Measurements from ENCODE around the gene SORCS2. TPM values are rescaled to one million over a fixed set of nuclear protein-coding genes. Genes with fewer than 3 reads are reported as not detected.
A peak's percentile ranks its signal among the peaks of the same experiment; 100 is the strongest.

Gene SORCS2
- total RNA-seq, 1 experiment from 2014 or later: 4.1 TPM

DNA sequence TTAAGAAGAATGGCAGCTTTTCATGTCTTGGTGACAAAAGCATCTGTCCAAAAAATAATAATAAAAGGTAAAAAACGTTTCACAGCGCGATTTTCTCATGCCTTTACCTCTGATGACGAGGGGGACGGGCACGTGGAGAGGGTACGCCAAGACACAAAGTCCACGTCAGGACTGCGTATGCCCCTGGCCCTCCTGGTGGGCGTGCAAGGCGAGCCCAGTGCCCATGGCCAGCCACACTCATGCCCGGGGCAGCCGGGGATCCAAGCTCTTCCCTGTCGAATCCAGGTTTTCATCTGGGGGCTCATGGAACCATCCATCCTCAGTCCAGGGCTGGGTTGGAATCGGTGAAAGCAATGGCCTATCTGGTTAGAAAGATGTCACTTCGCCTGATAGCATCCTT lies 570.8 kb downstream of the SORCS2 start:
- H3K79me2 ChIP-seq (ENCODE audit: low read length): no peaks in the 10 kb centered on the region
- no peaks in the 10 kb centered on the region for H3K9me3 ChIP-seq (ENCODE audit: low read length)
- H3K9ac ChIP-seq (ENCODE audit: low read length): no peak overlapping the region
- no peak for TF ChIP-seq EZH2 (IDR thresholded peaks at IDR 0.05; ENCODE audit: low read length, unreplicated experiment)
- TF ChIP-seq, protein P1, sequence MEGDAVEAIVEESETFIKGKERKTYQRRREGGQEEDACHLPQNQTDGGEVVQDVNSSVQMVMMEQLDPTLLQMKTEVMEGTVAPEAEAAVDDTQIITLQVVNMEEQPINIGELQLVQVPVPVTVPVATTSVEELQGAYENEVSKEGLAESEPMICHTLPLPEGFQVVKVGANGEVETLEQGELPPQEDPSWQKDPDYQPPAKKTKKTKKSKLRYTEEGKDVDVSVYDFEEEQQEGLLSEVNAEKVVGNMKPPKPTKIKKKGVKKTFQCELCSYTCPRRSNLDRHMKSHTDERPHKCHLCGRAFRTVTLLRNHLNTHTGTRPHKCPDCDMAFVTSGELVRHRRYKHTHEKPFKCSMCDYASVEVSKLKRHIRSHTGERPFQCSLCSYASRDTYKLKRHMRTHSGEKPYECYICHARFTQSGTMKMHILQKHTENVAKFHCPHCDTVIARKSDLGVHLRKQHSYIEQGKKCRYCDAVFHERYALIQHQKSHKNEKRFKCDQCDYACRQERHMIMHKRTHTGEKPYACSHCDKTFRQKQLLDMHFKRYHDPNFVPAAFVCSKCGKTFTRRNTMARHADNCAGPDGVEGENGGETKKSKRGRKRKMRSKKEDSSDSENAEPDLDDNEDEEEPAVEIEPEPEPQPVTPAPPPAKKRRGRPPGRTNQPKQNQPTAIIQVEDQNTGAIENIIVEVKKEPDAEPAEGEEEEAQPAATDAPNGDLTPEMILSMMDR (conservative IDR thresholded peaks at IDR 0.05; ENCODE audit: low read depth, low read length): no peak
- no peak for TF ChIP-seq EZH2phosphoT487 (IDR thresholded peaks at IDR 0.05; ENCODE audit: borderline replicate concordance, low read length)
- H3K36me3 ChIP-seq (ENCODE audit: low read depth, low read length): peaks cover 26% of the 10 kb centered on the region; the same call in 1 of the 2 replicates
- ATAC-seq: no peak
- no peak for DNase-seq
- ChIA-PET POLR2A (ENCODE audit: unreplicated experiment) (no interaction called here), CTCF (no interaction called here)
- H3K27ac ChIP-seq (ENCODE audit: low read length): no peak overlapping the region
- H3K4me2 ChIP-seq (ENCODE audit: low read length): no peak overlapping the region
- H2AFZ ChIP-seq (ENCODE audit: low read length): no peak overlapping the region
- no peaks in the 10 kb centered on the region for H3F3A ChIP-seq (ENCODE audit: low read length, unreplicated experiment)
- H3K4me3 ChIP-seq (ENCODE audit: low read length): no peak overlapping the region
- intact Hi-C loops (cut with micrococcal nuclease): no loop called here
- no TSS peak for BruUV-seq (replicated peaks)
- H3K27me3 ChIP-seq (ENCODE audit: low read length): no peaks in the 10 kb centered on the region
- H4K20me1 ChIP-seq (ENCODE audit: low read length): no peaks in the 10 kb centered on the region
- H3K9me2 ChIP-seq (replicated peaks; ENCODE audit: low read length): no peaks in the 10 kb centered on the region
- no peaks in the 10 kb centered on the region for H3K4me1 ChIP-seq (ENCODE audit: insufficient read depth, low read length)

- no peak overlapping the region for H3K9ac ChIP-seq (ENCODE audit: low read length)
- H4K20me1 ChIP-seq (ENCODE audit: low read length): no peaks in the 10 kb centered on the region
- ATAC-seq (peak; percentile 45; the same call in 1 of the 2 replicates), DNase-seq (no peak)
- no TSS peak for BruUV-seq (replicated peaks)
- POLR2A ChIA-PET (ENCODE audit: unreplicated experiment): no interaction called here
- H3K36me3 ChIP-seq (ENCODE audit: low read depth, low read length): peaks cover 26% of the 10 kb centered on the region; the same call in 1 of the 2 replicates
- no peaks in the 10 kb centered on the region for H3K79me2 ChIP-seq (ENCODE audit: low read length)
- no peaks in the 10 kb centered on the region for H3K9me2 ChIP-seq (replicated peaks; ENCODE audit: low read length)
- no peak overlapping the region for H2AFZ ChIP-seq (ENCODE audit: low read length)
- H3K27ac ChIP-seq (ENCODE audit: low read length): no peak overlapping the region
- no peaks in the 10 kb centered on the region for H3K4me1 ChIP-seq (ENCODE audit: insufficient read depth, low read length)
- no peaks in the 10 kb centered on the region for H3K9me3 ChIP-seq (ENCODE audit: low read length)
- no peaks in the 10 kb centered on the region for H3K27me3 ChIP-seq (ENCODE audit: low read length)
- H3K4me3 ChIP-seq (ENCODE audit: low read length): no peak overlapping the region
- CTCF ChIA-PET: no interaction called here
- H3K4me2 ChIP-seq (ENCODE audit: low read length): no peak overlapping the region
- no peaks in the 10 kb centered on the region for H3F3A ChIP-seq (ENCODE audit: low read length, unreplicated experiment)
- intact Hi-C loops (cut with micrococcal nuclease): no loop called here
- no peak for TF ChIP-seq EZH2phosphoT487 (IDR thresholded peaks at IDR 0.05; ENCODE audit: borderline replicate concordance, low read length)
- TF ChIP-seq EZH2 (IDR thresholded peaks at IDR 0.05; ENCODE audit: low read length, unreplicated experiment): no peak
- TF ChIP-seq, protein P1 (conservative IDR thresholded peaks at IDR 0.05; ENCODE audit: low read depth, low read length): no peak
These were observed 571.5 kb downstream of the SORCS2 start for GRCh38 chr4:7763788-7764187.

GRCh38 chr4:7764466-7764865 lies 572.1 kb downstream of the SORCS2 start:
- ATAC-seq (no peak), DNase-seq (no peak)
- no peak overlapping the region for H3K4me3 ChIP-seq (ENCODE audit: low read length)
- no peaks in the 10 kb centered on the region for H4K20me1 ChIP-seq (ENCODE audit: low read length)
- TF ChIP-seq EZH2phosphoT487 (IDR thresholded peaks at IDR 0.05; ENCODE audit: borderline replicate concordance, low read length): no peak
- ChIA-PET CTCF (no interaction called here), POLR2A (ENCODE audit: unreplicated experiment) (no interaction called here)
- H3K79me2 ChIP-seq (ENCODE audit: low read length): no peaks in the 10 kb centered on the region
- intact Hi-C loops (cut with micrococcal nuclease): no loop called here
- H3K4me2 ChIP-seq (ENCODE audit: low read length): no peak overlapping the region
- H3K36me3 ChIP-seq (ENCODE audit: low read depth, low read length): peaks cover 33% of the 10 kb centered on the region; the same call in 1 of the 2 replicates
- H3K27me3 ChIP-seq (ENCODE audit: low read length): no peaks in the 10 kb centered on the region
- H3K27ac ChIP-seq (ENCODE audit: low read length): no peak overlapping the region
- no peaks in the 10 kb centered on the region for H3K9me3 ChIP-seq (ENCODE audit: low read length)
- no peaks in the 10 kb centered on the region for H3F3A ChIP-seq (ENCODE audit: low read length, unreplicated experiment)
- H3K9me2 ChIP-seq (replicated peaks; ENCODE audit: low read length): no peaks in the 10 kb centered on the region
- H3K4me1 ChIP-seq (ENCODE audit: insufficient read depth, low read length): no peaks in the 10 kb centered on the region
- H3K9ac ChIP-seq (ENCODE audit: low read length): no peak overlapping the region
- BruUV-seq (replicated peaks): no TSS peak
- no peak overlapping the region for H2AFZ ChIP-seq (ENCODE audit: low read length)

Data from PC-3 (cell line).